GM13976 (cell line): ENCODE data around the gene PARD6G.

Source experiments
- DNase-seq: peaks from one replicate; pipeline ENCODE4 v3.0.0; 2012; ENCODE audit warnings: low spot score
- in situ Hi-C: fragments of 300-500 bp; cut with MboI; formaldehyde crosslinking; loops from one replicate; pipeline ENCODE4 v1.12.0; 2022; ENCODE audit warnings: low sequenced_read_pairs, mixed read lengths, inconsistent platforms; ENCODE audit not compliant: unreplicated experiment
- TF ChIP-seq, protein P1 (sequence below): IDR thresholded peaks from 2 replicates; pipeline ENCODE4 v1.5.1; 2012; ENCODE audit warnings: borderline replicate concordance, mild to moderate bottlenecking; ENCODE audit not compliant: insufficient read depth; ENCODE audit errors: extremely low read depth, missing control alignments, control extremely low read depth

PARD6G gene

DNA sequence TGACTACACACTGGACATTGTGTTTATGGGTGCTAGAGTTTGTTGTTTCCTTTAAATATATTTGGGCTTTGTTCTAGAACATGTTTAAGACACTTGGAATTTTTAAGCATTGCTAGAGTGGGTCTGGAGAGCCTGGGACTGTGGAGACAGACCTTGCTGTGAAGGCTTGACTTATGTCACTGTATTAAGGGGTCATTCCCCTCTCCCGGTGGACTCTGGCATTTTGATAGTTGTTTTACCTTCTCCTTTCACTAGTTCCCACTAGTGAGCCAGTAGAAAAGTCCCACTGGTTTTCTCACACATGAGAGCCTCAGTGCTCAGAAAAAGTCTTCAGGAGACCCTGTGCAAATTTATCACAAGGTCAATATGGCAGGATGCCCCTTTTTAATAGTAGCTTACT is 119.7 kb downstream of the PARD6G start:
- TF ChIP-seq, protein P1, sequence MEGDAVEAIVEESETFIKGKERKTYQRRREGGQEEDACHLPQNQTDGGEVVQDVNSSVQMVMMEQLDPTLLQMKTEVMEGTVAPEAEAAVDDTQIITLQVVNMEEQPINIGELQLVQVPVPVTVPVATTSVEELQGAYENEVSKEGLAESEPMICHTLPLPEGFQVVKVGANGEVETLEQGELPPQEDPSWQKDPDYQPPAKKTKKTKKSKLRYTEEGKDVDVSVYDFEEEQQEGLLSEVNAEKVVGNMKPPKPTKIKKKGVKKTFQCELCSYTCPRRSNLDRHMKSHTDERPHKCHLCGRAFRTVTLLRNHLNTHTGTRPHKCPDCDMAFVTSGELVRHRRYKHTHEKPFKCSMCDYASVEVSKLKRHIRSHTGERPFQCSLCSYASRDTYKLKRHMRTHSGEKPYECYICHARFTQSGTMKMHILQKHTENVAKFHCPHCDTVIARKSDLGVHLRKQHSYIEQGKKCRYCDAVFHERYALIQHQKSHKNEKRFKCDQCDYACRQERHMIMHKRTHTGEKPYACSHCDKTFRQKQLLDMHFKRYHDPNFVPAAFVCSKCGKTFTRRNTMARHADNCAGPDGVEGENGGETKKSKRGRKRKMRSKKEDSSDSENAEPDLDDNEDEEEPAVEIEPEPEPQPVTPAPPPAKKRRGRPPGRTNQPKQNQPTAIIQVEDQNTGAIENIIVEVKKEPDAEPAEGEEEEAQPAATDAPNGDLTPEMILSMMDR: no peak
- in situ Hi-C loops: no loop called here
- no peak for DNase-seq

DNA sequence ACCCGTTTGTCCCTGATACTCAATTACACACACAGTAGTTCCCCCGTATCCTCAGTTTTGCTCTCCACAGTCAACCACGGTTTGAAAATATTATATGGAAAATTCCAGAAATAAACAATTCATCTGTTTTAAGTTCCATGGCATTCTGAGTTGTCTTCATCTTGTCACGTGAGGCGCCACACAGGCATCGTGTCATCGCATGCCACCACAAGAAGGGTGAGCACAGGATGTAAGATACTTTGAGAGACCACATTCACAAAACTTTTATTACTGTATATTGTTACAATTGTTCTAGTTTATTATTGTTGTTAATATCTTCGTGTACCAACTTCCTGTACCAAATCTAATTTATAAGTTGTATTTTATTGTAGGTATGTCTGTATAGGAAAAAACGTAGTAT is 120.5 kb downstream of the PARD6G start:
- TF ChIP-seq, protein P1: no peak
- no peak for DNase-seq
- in situ Hi-C loops: no loop called here

DNA sequence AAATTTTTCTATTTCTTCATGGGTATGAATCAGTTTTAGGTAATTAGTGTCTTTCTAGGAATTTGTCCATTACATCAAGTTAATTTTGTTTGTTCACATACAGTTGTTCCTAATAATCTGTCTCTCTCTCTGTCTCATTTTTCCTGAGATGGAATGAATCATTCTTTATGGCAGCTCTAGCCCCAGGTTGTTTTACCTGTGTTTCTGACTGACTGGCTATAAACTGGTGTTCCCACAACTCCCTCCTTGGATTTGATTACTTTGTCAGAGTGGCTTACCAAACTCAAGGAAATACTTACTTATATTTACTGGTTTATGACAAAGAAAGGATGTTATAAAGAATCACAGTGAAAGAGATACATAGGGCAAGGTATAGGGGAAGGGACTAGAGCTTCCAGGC is 123.2 kb downstream of the PARD6G start:
- TF ChIP-seq, protein P1: no peak
- DNase-seq: no peak
- in situ Hi-C loops: no loop called here

DNA sequence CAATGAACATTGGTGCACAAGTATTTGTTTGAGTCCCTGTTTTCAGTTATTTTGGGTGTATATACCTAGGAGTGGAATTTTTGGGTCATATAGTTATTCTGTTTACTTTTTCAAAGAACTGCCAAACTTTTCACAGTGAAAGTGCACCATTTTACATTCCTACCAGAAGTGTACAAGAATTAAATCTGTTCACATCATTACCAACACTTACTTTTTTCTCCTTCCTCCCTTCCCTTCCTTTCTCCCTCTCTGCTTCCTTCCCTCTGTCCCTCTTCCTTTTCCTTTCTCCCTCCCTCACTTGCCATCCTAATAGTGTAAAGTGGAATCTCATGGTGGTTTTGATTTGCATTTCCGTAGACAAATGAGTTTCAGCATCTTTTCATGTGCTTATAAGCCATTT is 126.4 kb downstream of the PARD6G start:
- TF ChIP-seq, protein P1: no peak
- in situ Hi-C loops: no loop called here
- no peak for DNase-seq

DNA sequence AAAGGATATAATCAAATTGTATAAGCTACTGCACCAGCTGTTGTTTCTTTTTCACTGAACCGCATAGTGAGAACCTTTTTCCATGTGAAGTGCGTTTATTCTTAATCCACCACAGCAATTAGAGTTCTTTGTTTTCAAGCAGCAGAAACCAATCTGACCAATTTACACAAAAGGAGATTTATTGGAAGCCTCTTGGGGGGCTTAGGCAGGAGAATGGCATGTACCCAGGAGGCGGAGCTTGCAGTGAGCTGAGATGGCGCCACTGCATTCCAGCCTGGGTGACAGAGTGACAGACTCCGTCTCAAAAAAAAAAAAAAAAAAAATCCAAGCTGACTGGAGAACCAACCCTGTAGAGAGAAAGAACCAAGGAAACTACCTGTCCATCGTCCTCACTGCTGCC is 128.2 kb downstream of the PARD6G start:
- in situ Hi-C loops: no loop called here
- TF ChIP-seq, protein P1: no peak
- DNase-seq: no peak

DNA sequence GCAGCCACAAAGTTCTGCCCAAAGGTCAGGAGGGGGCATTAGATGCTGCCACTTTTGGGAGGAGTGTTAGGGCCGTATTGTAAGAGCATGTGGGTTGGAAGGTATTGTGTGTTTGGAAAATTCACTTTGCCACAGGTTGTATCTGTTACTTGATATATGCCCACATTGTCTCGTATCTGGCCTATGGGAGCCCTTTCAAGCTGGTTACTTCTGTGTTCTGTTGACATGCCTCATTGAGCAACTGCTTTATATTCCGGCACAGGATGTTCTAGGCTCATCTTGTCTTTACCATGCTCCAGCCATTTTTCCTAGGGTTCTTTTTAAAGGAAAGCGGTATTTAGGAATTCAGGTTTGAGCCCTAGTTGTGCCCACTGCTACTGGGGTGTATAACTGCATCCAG is 132.3 kb downstream of the PARD6G start:
- DNase-seq: no peak
- TF ChIP-seq, protein P1: no peak
- in situ Hi-C loops: no loop called here

DNA sequence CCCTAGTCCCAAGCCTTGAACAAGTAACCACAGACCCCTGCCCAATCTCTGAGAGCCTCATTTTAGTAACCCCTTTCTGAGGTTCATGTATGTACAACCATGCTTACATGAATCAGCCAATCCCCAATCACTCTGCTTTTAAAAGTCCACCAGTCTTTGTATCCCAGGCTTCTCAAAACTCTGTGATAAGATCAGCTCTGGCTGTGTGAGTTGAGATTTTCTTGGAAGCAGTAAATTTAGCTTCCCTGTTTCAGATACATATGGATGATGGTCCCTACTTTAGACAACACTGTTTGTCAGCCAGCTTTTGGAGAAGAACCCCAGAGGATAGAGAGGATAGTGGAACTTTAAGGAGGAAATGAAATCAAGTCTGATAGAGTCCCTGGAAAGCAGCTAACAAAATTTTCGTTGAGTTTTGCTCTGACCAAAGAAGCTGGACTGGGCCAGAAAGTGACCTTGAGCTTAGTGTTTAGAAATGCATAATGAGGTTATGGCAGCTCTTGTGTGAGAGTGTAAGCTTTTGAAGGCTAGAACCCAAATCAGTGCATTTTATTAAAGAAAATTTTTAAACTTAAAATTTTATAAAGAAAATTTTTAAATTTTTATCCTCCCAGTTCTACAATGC is 134.6 kb downstream of the PARD6G start:
- TF ChIP-seq, protein P1: no peak
- in situ Hi-C loops: no loop called here
- DNase-seq: no peak
